Vein endothelial cell (primary cell): ENCODE measurements around the gene OTOF. TPM values are rescaled to one million over a fixed set of nuclear protein-coding genes. Genes with fewer than 3 reads are reported as not detected.

ENCODE experiments used
- total RNA-seq: library from RNA; depleted of rRNA; stranded (reverse); fragments of >200 nt; gene quantifications from 2 replicates; pipeline ENCODE4 v1.2.3, GENCODE V29; 2012

Gene OTOF
- total RNA-seq = 1.4 and 2.3 TPM in 2 replicates

DNA sequence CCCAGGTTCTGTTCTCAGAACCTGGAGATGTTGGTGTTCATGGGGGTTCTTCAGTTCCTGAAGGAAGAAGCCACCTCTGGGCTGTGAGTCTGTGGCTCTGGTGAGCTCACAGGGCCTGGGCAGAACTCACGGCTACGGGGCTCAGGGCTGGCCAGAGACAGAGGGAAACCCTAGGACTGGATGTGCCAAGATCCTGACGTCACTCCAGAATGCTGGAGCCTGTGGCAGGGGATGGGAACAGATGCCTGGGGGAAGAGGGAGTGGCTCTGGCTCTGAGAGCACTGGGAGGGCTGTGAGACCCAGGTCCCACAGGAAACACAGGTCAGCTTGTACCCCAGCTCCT is at the start of gene OTOF:
OTOF (minus strand) TSS at position 214 of the 343 bp plus-strand sequence.

Other genes with a start within 250 kb of the OTOF start
- gene HADHA, start 233.5 kb downstream of the OTOF start, total RNA-seq = 162 and 170 TPM in 2 replicates
- gene HADHB, start 233.2 kb downstream of the OTOF start, total RNA-seq = 108 and 111 TPM in 2 replicates
- gene SELENOI, start 132.0 kb downstream of the OTOF start, total RNA-seq = 12.1 and 23.3 TPM in 2 replicates
- gene ADGRF3, start 131.3 kb downstream of the OTOF start, total RNA-seq = under 0.01 and 0.38 TPM in 2 replicates
- 0.29 and 0.33 TPM in 2 replicates for gene DRC1, start 76.2 kb downstream of the OTOF start, total RNA-seq
- gene CIB4, start 163.2 kb upstream of the OTOF start, total RNA-seq = not detected in 2 replicates
- not detected in 2 replicates for gene KCNK3, start 214.6 kb upstream of the OTOF start, total RNA-seq